MM.1S (cell line): Measurements from ENCODE around the gene PLD6.

Experiments used
- CTCF ChIP-seq: fragments of 300-600 bp; sonication (generic); IDR thresholded peaks from 2 replicates; pipeline ENCODE4 v1.5.1; 2016; ENCODE audit warnings: antibody characterized with exemption, low read length, mixed read lengths
- EZH2 ChIP-seq: fragments of 300-600 bp; sonication (generic); optimal IDR thresholded peaks from 2 replicates; pipeline ENCODE3; 2017; ENCODE audit warnings: low read depth, mild to moderate bottlenecking, antibody characterized with exemption, low read length, mixed read lengths
- EZH2phosphoT487 ChIP-seq: fragments of 300-600 bp; sonication (generic); IDR thresholded peaks from 2 replicates; pipeline ENCODE4 v1.6.1; 2018; ENCODE audit warnings: antibody characterized with exemption, low read length

DNA sequence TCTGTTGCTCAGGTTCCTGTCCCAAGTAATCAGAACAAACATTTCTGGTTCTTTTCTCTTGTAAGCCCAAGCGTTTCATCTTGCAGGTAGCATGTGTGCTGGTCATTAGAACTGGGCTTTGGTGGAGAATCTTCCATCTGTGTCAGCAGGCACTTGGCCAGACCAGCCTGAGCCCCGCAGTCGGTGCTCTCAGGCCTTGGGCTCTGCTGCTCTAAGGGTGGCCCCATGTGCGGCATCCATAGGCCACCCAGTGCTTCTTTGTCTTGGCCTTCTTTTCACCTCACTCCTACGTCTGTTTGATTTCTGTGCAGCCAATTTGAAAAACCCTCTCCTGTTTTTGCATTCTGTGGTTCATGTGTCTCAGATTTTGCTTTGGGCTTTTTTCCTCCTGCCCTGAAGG, 51.6 kb downstream of the PLD6 start:
- TF ChIP-seq CTCF (no peak), EZH2 (no peak), EZH2phosphoT487 (no peak)
